Activated T-helper 1 cell treated with anti-CD3 and anti-CD28 coated beads, Interleukin-2, amount 50 U/mL, for 16 hours (primary cell): ENCODE results near the gene TMEM221.
A peak's percentile ranks its signal among the peaks of the same experiment; 100 is the strongest.
"Not testable (repeated sequence)": the region's sequence is repeated elsewhere in the genome, so short reads cannot be mapped to it uniquely, and the experiment has no call there.

ENCODE experiments used
- DNase-seq, 2 donors: peaks; one replicate each; pipeline ENCODE4 v3.0.0-alpha.2; 2020; ENCODE audit warnings: low read depth in 1 of 2, low spot score in 1 of 2

The TMEM221 gene

DNA sequence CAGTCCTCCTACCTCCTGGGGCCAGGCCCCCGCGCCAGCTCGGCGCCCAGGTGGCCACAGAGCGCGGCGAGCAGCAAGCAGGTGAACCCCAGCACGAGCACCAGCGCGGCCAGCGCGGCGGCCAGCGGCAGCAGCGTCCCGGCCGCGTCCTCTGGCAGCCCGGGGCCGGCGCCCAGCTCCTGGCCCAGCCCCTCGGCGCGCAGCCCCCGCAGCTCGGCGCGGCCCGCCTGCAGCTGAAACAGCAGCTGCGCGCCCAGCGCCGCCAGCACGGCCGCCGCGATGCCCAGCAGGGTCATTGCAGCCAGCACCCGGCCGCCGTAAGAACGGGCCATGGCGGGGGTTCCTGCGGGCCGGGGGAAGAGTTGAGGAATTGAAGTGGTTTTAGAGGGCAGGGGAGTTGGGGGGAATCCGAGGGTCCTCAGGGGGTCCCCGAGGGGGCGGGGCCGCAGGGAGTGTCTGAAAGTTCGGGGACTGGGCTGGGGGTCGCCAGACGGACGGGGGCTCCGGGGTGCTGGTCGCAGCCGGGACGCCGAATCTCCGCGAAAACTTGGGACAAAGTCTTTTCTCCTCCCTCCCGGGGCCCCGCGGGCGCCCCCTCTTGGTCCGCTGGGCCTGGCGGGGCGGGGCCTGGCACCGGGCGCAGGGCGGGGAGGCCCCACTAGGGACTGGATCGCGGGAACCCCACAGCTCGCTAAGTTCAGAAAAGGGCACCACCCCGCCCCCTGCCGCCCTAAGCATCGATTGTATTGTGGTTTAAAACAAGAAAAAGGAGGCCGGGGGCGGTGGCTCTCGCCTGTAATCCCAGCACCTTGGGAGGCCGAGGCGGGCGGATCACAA, at the start of gene TMEM221:
TMEM221 (minus strand) TSS at position 538 of the 837 bp plus-strand sequence; CDS start at position 332, 206 bp downstream.
- peak; percentile 22 to 34 for DNase-seq

DNA sequence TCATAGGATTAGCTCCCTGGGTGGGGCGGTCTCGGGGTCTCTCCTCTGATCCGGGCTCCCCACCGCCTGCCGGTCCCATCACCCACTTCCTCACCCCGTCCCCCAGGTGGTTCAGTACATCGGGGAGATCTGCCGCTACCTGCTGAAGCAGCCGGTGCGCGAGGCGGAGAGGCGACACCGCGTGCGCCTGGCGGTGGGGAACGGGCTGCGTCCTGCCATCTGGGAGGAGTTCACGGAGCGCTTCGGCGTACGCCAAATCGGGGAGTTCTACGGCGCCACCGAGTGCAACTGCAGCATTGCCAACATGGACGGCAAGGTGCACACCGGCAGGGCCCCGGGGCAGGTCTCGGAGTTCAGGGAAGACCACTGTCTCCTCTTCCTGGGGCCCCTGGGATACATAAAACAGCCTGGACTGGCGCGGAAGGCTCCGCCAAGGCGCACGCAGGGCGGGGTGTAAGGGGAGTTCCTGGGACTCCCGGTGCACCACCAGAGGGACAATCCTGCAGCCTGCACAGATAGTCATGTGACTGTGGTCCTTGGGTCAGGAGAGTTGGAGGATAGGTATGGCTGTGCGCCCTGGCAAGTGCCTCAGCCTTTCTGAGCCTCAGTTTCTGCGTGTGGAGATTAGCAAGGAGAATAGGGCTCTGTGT, 48.8 kb upstream of the TMEM221 start:
- DNase-seq = no peak

DNA sequence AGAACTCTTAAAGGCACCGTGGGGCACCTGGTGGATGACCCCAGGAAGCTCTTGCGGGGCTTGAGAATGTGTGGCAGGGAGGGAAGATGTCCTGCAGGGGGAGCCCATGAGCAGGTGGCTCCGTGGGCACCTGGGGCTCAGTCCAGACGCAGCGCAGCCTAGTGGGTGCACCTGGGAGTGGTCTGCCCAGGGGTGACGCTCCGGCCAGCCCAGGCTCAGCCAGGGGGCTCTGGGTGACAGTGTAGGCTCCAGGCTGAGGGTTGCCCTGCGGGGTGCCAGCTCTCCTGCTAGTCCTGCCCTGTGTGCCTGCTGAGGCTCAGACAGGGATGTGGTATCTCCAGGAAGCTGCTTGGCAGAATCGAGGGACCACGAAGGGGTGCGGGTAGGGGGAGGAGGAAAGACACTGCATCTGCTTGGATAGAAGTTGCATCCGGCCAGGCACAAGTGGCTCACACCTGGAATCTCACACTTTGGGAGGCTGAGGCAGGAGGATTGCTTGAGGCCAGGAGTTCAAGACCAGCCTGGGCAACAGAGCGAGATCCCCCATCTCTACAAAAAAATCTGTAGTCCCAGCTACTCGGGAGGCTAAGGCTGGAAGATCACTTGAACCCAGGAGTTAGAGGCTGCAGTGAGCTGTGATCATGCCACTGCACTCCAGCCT, 48.0 kb upstream of the TMEM221 start:
- peak; percentile 65 to 68 for DNase-seq

DNA sequence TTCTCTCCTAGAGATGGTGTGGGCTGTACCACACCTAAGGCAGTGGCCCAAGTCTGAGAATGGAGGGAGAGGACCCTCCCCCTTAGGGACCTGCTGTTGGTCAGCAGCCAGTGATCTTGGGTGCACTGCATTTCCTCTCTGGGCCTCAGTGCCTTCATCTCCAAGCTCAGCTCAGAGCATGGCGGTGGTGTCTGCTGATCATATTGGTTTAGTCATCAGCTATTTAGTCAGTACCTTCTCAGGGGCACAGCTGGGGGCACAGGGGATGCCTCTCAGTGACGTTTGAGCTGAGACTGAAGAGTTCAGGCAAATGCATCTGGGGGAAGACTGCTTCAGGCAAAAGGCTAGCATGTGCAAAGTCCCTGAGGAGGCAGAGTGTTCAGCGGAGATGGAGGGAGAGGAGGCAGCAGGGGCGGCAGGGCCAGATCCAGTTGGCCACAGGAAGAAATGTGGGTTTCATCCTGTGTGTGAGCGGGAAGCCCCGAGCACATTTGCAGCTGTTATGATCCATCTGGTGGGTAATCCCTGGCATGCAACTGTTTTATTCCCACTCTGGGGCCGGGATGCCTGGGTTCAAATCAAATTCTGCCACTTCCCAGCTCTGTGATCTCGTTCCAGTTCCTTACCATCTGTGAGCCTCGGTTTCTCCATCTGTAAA, 47.3 kb upstream of the TMEM221 start:
- no peak for DNase-seq

DNA sequence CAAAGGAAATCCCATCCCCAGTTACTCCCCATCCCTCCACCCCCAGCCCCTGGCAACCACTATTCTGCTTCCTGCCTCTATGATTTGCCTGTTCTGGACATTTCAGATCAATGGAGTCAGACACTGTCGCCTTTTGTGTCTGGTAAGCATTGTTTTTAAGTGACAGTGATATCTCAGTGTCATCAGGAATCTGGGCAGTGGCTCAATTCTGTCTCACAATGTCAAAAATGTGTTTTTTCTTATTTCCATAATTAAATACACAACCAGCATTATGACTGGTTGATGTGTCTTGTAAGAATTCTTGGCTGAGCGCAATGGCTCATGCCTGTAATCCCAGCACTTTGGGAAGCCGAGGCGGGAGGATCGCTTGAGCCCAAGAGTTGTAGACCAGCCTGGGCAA, 42.8 kb upstream of the TMEM221 start:
- no peak for DNase-seq

DNA sequence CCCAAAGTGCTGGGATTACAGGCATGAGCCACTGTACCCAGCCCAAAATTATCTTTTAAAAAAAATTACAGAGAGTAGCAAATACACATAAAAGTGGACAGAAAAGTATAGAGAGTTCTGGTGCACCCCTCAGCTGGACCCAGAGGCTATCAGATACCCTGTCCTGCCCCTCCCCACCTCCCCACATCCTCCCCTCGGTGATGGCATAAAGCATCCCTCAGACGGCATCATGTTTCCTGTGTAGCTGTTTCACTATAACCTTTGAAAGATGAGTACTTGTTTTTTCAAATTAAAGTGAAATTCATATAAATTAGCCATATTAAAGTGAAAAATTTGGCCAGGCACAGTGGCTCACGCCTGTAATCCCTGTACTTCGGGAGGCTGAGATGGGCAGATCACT, 41.9 kb upstream of the TMEM221 start:
- no peak for DNase-seq

DNA sequence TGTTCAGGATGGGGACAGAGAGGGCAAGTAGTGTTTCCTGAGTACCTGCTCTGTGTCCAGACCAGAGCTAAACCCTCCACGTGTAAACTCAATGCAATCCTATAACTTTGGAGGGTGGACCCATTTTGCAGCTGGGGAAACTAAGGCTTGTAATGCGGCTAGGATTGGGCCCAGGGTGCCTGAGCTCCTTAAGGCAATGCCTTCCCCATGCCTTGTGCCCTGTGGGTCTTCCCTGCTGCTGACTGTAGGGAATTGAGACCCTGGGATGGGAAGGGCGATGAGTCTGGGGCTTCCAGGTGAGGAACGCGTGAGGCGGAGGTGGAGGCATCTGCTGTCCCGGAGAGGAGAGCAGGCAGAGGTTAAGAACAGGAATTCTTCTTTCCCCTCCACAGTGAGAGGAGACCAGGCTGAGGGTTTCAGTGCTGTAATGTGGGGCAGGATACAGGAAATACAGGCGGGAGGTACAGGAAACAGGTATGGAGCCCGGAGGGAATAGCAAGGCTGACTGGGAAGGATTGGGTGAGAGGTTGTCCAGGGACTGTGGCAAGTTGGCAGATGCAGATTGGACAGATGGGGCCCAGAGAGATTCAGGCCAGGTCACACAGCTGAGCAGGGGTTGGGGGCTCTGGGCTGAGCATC, 41.0 kb upstream of the TMEM221 start:
- no peak for DNase-seq

DNA sequence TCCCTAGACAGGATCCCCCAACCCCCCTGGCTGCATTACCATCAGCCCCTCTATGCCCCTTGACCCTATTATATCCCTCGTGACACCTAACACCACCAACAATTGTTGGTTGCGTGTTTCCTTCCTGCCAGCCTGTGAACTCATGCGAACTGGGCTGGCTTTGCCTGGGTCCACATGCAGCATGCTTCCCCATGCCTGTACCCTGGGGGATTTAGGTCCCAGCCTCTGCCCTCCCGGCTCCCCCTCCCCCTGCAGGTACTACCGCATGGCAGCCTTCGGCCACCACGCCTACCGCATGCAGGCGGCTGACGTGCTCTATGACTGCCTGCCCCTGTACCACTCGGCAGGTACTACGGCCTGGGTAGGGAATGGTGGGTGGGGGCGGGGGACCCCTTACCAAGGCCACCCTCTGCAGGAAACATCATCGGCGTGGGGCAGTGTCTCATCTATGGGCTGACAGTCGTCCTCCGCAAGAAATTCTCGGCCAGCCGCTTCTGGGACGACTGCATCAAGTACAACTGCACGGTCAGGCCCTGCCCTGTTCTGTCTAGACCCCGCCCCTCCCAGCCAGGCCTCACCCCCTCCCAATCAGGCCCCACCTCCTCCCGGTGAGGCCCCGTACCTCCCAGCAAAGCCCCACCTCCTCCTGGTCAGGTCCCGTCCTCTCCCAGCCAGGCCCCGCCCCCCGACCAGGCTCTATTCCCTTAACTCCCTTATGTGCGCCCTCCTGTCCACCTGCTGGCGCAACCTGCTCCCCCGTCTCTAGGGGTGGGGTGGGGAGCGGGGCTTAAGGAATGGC, 40.3 kb upstream of the TMEM221 start:
- peak; percentile 41 to 53 for DNase-seq

DNA sequence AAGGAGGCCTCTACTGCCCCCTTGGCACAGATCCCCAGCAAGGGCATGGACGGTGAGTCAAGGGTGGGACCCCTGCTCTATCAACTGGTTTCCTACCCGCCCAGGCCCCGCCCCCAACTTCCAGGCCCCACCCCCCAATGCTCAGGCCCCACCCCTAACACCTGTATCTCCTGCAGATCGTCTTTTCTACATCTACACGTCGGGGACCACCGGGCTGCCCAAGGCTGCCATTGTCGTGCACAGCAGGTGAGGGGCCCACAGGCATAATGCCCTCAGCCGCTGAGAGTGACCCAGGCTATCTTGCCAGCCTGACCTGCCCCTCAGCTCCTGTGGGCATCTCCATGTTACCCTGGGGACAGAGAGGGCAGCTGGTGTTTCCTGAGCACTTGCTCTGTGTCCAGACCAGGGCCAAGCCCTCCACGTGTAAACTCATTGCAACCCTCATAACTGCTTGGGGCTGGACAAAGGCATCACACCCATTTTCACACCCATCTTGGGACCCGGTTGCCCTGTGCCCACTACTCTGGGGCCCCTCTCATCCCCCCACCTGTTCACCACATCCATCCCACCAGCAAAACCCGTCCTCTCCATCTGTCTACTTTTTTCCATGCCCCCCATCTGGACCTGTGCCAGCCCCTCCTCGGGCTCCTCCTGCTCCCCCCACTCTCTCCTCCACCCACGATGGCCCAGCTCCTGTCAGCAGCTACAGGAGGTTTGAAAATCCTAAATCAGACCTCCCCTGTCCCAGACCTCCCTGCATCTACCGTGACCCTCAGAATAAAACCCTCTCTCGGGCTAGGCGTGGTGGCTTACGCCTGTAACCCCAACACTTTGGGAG, 39.0 kb upstream of the TMEM221 start:
- no peak for DNase-seq

DNA sequence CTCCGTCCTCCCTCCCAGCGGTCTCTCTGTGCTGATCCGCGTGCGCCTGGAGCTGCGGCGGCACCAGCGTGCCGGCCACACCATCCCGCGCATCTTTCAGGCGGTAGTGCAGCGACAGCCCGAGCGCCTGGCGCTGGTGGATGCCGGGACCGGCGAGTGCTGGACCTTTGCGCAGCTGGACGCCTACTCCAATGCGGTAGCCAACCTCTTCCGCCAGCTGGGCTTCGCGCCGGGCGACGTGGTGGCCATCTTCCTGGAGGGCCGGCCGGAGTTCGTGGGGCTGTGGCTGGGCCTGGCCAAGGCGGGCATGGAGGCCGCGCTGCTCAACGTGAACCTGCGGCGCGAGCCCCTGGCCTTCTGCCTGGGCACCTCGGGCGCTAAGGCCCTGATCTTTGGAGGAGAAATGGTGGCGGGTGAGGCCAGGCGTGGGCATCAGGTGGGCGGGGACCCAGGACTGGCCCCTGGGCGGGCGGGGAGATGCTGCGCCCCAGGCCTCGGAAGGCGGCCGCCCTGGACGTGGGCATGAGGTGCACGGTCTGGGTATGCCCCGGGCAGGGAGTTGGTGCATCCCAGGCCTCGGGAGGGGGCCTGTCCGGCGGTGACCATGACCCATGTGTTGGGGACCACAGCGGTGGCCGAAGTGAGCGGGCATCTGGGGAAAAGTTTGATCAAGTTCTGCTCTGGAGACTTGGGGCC, 38.2 kb upstream of the TMEM221 start:
- DNase-seq = no peak

DNA sequence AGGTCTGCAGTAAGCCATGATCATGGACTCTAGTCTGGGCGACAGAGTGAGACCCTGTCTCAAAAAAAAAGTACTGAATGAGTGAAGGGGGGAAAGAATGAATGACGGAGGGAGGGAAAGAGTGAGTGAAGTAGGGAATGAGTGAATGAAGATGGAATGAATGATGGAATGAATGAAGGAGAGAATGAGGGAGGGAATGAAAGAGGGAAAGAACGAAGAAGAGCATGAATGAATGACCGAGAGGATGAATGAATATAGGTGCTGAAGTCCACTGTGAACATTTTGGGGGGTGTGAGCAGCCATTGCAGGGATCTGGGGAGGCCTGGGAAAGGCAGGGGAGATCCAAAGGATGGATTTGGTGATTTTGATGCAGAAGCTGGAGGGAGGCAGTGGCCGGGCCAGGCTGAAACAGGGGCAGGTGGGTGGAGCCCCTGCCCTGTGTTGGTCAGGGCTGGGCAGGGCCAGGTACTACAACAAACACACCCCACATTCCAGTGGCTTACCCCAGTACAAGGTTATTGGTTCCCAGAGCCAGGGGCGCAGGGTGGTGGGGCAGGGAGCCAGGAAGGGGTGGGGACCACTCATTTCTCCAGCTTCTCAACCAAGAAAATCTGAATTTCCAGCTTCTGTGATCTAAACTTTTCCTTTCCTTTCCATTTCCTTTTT, 36.2 kb upstream of the TMEM221 start:
- no peak for DNase-seq

DNA sequence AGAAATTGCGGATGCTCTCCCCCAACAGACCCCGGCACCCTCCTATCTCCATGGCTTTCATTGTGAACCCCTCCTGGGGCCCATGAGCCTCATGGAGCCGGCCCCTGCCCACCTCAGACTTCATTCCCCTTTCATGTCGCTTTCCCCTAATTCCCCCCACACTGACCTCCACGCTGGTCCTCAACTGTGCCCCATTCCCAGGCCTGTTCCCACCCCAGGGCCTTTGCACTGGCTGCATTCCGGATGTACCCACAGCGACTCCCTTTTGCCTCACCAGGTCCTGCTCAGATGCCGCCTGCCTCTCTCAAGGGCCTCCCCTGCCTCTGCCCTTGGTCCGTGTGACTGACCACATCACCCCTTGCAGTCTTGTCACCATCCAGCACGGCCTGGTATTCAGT, 35.1 kb upstream of the TMEM221 start:
- no peak for DNase-seq

DNA sequence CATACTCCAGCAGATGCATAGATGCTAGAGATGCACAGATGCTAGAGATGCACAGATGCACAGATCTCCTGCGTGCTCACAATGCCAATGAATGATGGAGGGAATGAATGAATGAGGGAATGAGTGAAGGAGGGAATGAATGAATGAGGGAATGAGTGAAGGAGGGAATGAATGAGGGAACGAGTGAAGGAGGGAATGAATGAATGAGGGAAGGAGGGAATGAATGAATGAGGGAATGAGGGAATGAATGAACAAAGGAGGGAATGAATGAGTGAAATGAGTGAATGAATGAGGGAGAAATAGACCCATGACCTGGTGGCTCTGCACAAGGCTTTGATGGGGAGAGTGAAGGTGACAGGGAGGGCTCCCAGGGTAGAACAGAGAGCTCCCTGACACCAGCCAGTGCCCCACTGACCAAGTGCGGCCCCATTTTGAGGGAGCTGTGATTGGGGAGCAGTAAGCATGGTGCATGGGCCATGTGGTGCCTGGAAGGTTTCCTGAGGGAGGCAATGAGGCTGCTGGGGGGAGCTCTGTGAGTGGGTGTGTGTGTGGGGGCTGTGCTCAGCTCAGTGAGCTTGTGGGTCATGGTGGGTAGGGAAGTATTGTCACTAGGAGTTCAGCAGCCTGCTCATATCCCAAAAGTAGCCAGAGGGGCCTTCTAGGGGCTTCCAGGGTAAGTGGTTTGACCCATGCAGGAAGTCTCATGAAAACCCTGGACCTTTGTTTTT, 34.6 kb upstream of the TMEM221 start:
- DNase-seq = no peak

DNA sequence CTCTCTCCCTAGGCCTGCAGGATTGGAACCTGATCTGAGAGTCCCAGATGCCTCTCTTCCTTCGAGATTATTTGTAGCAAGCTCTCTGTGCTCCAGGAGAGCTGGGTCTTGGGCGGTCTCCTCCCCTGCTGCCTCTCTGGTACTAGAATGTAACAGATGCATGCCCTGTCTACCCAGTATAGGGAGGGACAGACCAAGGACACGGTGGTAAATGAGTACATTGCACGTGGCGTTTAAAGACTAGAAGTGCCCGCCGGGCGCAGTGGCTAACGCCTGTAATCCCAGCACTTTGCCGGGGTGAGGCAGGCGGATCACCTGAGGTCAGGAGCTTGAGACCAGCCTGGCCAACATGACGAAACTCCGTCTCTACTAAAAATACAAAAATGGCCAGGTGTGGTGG, 33.5 kb upstream of the TMEM221 start:
- DNase-seq = no peak

DNA sequence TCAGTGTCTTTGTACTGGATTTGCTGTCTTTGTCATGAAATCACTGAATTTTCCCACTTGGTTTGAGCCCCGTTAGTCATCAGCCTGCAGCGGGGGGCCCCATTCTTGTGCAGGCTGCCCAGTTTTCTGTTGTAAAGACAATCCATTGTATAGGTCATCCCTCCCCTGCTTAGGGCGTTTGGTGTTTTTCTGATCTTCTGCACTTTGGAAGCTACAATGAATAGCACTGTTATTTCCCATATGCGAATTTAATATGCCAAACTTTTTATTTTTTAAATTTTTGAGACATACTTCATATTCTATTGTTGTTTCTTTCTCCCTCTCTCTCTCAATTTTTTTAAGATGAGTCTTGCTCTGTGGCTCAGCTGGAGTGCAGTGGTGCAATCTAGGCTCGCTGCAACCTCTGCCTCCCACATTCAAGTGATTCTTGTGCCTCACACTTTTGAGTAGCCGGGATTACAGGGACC, 30.9 kb upstream of the TMEM221 start:
- no peak for DNase-seq

DNA sequence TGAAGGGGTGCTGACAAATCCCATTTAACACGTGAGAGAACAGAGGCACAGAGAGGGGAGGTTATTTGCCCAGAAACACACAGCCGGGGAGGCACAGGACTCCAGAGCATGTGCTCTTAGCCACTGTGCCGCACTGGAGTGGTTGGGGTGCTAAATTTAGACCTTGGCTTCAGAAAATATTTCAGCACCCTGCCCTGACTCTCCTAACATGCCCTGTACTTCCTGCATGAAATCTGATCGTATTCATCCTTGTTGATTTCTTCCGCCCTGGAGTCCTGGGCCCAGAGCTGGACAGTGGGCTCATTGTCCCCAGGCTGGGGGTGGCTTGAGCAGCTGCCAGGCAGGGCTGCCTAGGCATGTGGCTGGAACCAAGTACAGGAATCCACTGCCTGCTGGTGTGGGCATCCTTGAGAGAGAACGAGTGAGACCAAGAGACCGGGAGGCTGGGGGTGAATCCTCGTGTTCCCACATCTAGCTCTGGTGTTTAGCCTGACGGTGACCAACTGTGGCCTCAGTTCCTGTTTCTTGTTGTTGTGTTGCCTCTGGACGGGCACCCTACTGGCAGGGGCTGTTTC, 27.2 kb upstream of the TMEM221 start:
- no peak for DNase-seq

DNA sequence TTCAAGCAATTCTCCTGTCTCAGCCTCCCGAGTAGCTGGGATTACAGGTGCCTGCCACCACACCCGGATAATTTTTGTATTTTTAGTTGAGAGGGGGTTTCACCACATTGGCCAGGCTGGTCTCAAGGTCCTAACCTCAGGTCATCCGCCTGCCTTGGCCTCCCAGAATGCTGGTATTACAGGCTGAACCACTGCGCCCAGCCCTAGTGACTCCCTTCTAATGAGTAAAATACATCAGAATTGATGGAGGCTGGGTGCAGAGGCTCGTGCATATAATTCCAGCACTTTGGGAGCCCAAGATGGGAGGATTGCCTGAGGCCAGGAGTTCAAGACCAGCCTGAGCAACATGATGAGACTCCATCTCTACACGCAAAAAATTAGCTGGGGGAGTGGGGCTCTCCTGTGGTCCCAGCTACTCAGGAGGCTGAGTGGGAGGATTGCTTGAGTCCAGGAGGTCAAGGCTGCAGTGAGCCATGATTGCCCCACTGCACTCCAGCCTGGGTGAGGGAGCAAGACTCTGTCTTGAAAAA, 26.6 kb upstream of the TMEM221 start:
- not testable (repeated sequence) for DNase-seq
